ENCODE data around the gene CCDC71.

- TF ChIP-seq CTCF (conservative IDR thresholded peaks at IDR 0.05) (no peak), EZH2 (IDR thresholded peaks at IDR 0.05; ENCODE audit: low read depth) (no peak)
Observed at GRCh38 chr3:49175530-49175929, 9.4 kb upstream of the CCDC71 start.
